PC-9 (cell line): ENCODE measurements around the gene ZSWIM4. TPM values are rescaled to one million over a fixed set of nuclear protein-coding genes. Genes with fewer than 3 reads are reported as not detected.
A peak's percentile ranks its signal among the peaks of the same experiment; 100 is the strongest.

Experiments used
- BruUV-seq: library from RNA; stranded (reverse); fragments of 400-500 nt; replicated peaks from 2 replicates; lab custom pipeline; 2021; lab: Mats Ljungman, UMichigan
- CTCF ChIA-PET: fragments of 300-600 bp; sonication (Branson Sonifier 250); formaldehyde crosslinking; loops from one replicate; lab custom pipeline; 2022; ENCODE audit warnings: antibody characterized with exemption; lab: Charles Lee
- POLR2A ChIA-PET: fragments of 300-600 bp; sonication (Branson Sonifier 250); formaldehyde crosslinking; loops from one replicate; lab custom pipeline; 2022; ENCODE audit warnings: antibody characterized with exemption; ENCODE audit not compliant: unreplicated experiment; lab: Charles Lee
- DNase-seq, 2 experiments: peaks; one replicate each; pipeline versions ENCODE4 v3.0.0 to v3.0.0-alpha.2; 2015 to 2022; ENCODE audit warnings: mixed read lengths in 1 of 2
- H2AFZ ChIP-seq: fragments of 200-600 bp; sonication (generic); 2 replicates; pipeline ENCODE4 v1.8.1; 2017; ENCODE audit warnings: antibody characterized with exemption
- H3F3A ChIP-seq: fragments of 200-600 bp; sonication (generic); 2 replicates; pipeline ENCODE4 v1.8.1; 2017; ENCODE audit warnings: antibody characterized with exemption, mild to moderate bottlenecking, low read depth; ENCODE audit not compliant: insufficient read depth
- H3K27ac ChIP-seq: fragments of 200-600 bp; sonication (generic); 2 replicates; pipeline ENCODE4 v1.6.1; 2016; ENCODE audit warnings: mixed run types
- H3K27me3 ChIP-seq: fragments of 200-600 bp; sonication (generic); 2 replicates; pipeline ENCODE4 v1.6.1; 2016; ENCODE audit warnings: low read depth, mixed run types; ENCODE audit not compliant: insufficient read depth
- H3K36me3 ChIP-seq: fragments of 200-600 bp; sonication (generic); 2 replicates; pipeline ENCODE4 v1.6.1; 2016; ENCODE audit warnings: low read depth, mixed run types
- H3K4me1 ChIP-seq: fragments of 200-600 bp; sonication (generic); replicated peaks from 2 replicates; pipeline ENCODE4 v1.6.1; 2016; ENCODE audit warnings: mixed run types; ENCODE audit not compliant: insufficient read depth
- H3K4me2 ChIP-seq: fragments of 200-600 bp; sonication (generic); 2 replicates; pipeline ENCODE4 v1.6.1; 2017; ENCODE audit warnings: mixed run types
- H3K4me3 ChIP-seq: fragments of 200-600 bp; sonication (generic); 2 replicates; pipeline ENCODE4 v1.6.1; 2016; ENCODE audit warnings: mixed run types
- H3K79me2 ChIP-seq: fragments of 200-600 bp; sonication (generic); 2 replicates; pipeline ENCODE4 v1.6.1; 2017; ENCODE audit warnings: low read depth, mixed run types
- H3K9me2 ChIP-seq: fragments of 200-600 bp; sonication (generic); 2 replicates; pipeline ENCODE4 v1.8.1; 2017; ENCODE audit warnings: mild to moderate bottlenecking; ENCODE audit not compliant: insufficient read depth
- H3K9me3 ChIP-seq: fragments of 200-600 bp; sonication (generic); 2 replicates; pipeline ENCODE4 v1.8.1; 2016; ENCODE audit warnings: low read depth; ENCODE audit not compliant: insufficient read depth
- H4K20me1 ChIP-seq: fragments of 200-600 bp; sonication (generic); 2 replicates; pipeline ENCODE4 v1.8.1; 2017; ENCODE audit not compliant: insufficient read depth
- CTCF ChIP-seq: fragments of 200-600 bp; sonication (generic); conservative IDR thresholded peaks from 2 replicates; pipeline ENCODE4 v1.6.1; 2017; ENCODE audit warnings: mixed run types, antibody characterized with exemption, mild to moderate bottlenecking, moderate library complexity
- EZH2 ChIP-seq: fragments of 200-600 bp; sonication (generic); IDR thresholded peaks from 2 replicates; pipeline ENCODE4 v1.8.0; 2017; ENCODE audit warnings: antibody characterized with exemption, low read depth
- intact Hi-C: fragments of 100-400 bp; cut with micrococcal nuclease; formaldehyde crosslinking; loops from one replicate; pipeline ENCODE4 v1.10.0; 2022; ENCODE audit not compliant: unreplicated experiment
- total RNA-seq: library from RNA; stranded (reverse); gene quantifications from 2 replicates; pipeline ENCODE4 v1.2.3, GENCODE V29; 2021

ZSWIM4 gene
- total RNA-seq, 1 experiment from 2014 or later: 15.2 TPM

- intact Hi-C loops: no loop called here
- TF ChIP-seq EZH2 (no peak), CTCF (no peak)
- no peak overlapping the region for H3K27ac ChIP-seq
- H3K36me3 ChIP-seq: no peaks in the 10 kb centered on the region
- ChIA-PET POLR2A (no interaction called here), CTCF (no interaction called here)
- no TSS peak for BruUV-seq
- H3K79me2 ChIP-seq: no peaks in the 10 kb centered on the region
- peaks cover 14% of the 10 kb centered on the region for H3K4me1 ChIP-seq
- peak in 1 of 2 experiments; percentile 28 for DNase-seq
- H3K9me3 ChIP-seq: no peaks in the 10 kb centered on the region
- 0 out of 2 replicates have a peak overlapping the region, but pooled peaks have one; percentile 81 for H3K4me2 ChIP-seq
- H4K20me1 ChIP-seq: no peaks in the 10 kb centered on the region
- H3K4me3 ChIP-seq: no peak overlapping the region
- no peaks in the 10 kb centered on the region for H3K27me3 ChIP-seq
- no peaks in the 10 kb centered on the region for H3K9me2 ChIP-seq
- no peak overlapping the region for H2AFZ ChIP-seq
- H3F3A ChIP-seq: peaks cover 49% of the 10 kb centered on the region
Measured at GRCh38 chr19:13870873-13871272, 75.6 kb downstream of the ZSWIM4 start.

- peak overlapping the region; percentile 89; the same call in 1 of the 2 replicates for H2AFZ ChIP-seq
- CTCF ChIA-PET: interaction anchor here (0.6 to 1.0 kb wide), 8 partner anchors 14 to 423 kb away, joined by 3 to 23 read pairs (median 7); partner anchors contain the start of gene MRI1
Measured at GRCh38 chr19:13872339-13872694, 77.1 kb downstream of the ZSWIM4 start.

GRCh38 chr19:13872695-13873389 lies 77.6 kb downstream of the ZSWIM4 start:
- ChIA-PET CTCF (interaction anchor here (0.5 to 1.0 kb wide), 9 partner anchors 14 to 422 kb away, joined by 3 to 23 read pairs (median 7); partner anchors contain the start of gene MRI1), POLR2A (interaction anchor here (0.6 to 0.9 kb wide), 4 partner anchors 25 to 264 kb away, joined by 3 to 4 read pairs (median 4); partner anchors contain the start of gene ASF1B)
- no peaks in the 10 kb centered on the region for H3K79me2 ChIP-seq
- peak overlapping the region; percentile 81 for H3K4me2 ChIP-seq
- no peaks in the 10 kb centered on the region for H3K27me3 ChIP-seq
- H3F3A ChIP-seq: peaks cover 43% of the 10 kb centered on the region; the same call in 1 of the 2 replicates
- peaks cover 9% of the 10 kb centered on the region; the same call in 1 of the 2 replicates for H3K4me1 ChIP-seq
- intact Hi-C loops: no loop called here
- no peaks in the 10 kb centered on the region for H4K20me1 ChIP-seq
- no peak overlapping the region for H3K27ac ChIP-seq
- H3K4me3 ChIP-seq: peak overlapping the region; percentile 65
- no peaks in the 10 kb centered on the region for H3K9me2 ChIP-seq
- H2AFZ ChIP-seq: peak overlapping the region; percentile 89
- DNase-seq: peak; percentile 59 to 61
- H3K36me3 ChIP-seq: no peaks in the 10 kb centered on the region
- TF ChIP-seq CTCF: peak; percentile 69; the same call in 1 of the 2 replicates
- TF ChIP-seq EZH2: no peak
- BruUV-seq: TSS peak; percentile 57
- H3K9me3 ChIP-seq: no peaks in the 10 kb centered on the region

More at GRCh38 chr19:13872339-13872694, 77.1 kb downstream of the ZSWIM4 start:
- intact Hi-C loops: no loop called here
- no peaks in the 10 kb centered on the region for H3K27me3 ChIP-seq
- H3K4me1 ChIP-seq: peaks cover 9% of the 10 kb centered on the region; the same call in 1 of the 2 replicates
- TF ChIP-seq EZH2: no peak
- no peak for TF ChIP-seq CTCF
- POLR2A ChIA-PET: interaction anchor here (0.6 to 0.7 kb wide), 3 partner anchors 25 to 96 kb away, joined by 3 to 4 read pairs (median 4); no protein-coding TSS in a partner anchor
- H3K36me3 ChIP-seq: no peaks in the 10 kb centered on the region
- H3K79me2 ChIP-seq: no peaks in the 10 kb centered on the region
- no peaks in the 10 kb centered on the region for H3K9me3 ChIP-seq
- H4K20me1 ChIP-seq: no peaks in the 10 kb centered on the region
- no peak overlapping the region for H3K27ac ChIP-seq
- peaks cover 43% of the 10 kb centered on the region; the same call in 1 of the 2 replicates for H3F3A ChIP-seq
- no TSS peak for BruUV-seq
- H3K4me3 ChIP-seq: peak overlapping the region; percentile 65
- H3K9me2 ChIP-seq: no peaks in the 10 kb centered on the region
- DNase-seq: no peak
- peak overlapping the region; percentile 81 for H3K4me2 ChIP-seq
